ENCODE results near the gene KIF5B. TPM values are rescaled to one million over a fixed set of nuclear protein-coding genes. Genes with fewer than 3 reads are reported as not detected.
A peak's percentile ranks its signal among the peaks of the same experiment; 100 is the strongest.

Gene KIF5B
- total RNA-seq, result 100 to 1,000 TPM; 108 to 122 TPM
- 49.5 TPM for polyA plus RNA-seq (ENCODE audit: insufficient read depth, low read depth, low replicate concordance)
- long read RNA-seq, donor 1, full-length matches to known transcripts, result 4 of 73 reads
- long read RNA-seq, donor 1, partial matches to known transcripts, result 69 of 73 reads
- long read RNA-seq, donor 1, other reads (novel, unspliced or antisense), result 0 of 73 reads
- long read RNA-seq, donor 2, full-length matches to known transcripts, result 1 of 115 reads
- long read RNA-seq, donor 2, partial matches to known transcripts, result 114 of 115 reads
- long read RNA-seq, donor 2, other reads (novel, unspliced or antisense), result 0 of 115 reads

DNA sequence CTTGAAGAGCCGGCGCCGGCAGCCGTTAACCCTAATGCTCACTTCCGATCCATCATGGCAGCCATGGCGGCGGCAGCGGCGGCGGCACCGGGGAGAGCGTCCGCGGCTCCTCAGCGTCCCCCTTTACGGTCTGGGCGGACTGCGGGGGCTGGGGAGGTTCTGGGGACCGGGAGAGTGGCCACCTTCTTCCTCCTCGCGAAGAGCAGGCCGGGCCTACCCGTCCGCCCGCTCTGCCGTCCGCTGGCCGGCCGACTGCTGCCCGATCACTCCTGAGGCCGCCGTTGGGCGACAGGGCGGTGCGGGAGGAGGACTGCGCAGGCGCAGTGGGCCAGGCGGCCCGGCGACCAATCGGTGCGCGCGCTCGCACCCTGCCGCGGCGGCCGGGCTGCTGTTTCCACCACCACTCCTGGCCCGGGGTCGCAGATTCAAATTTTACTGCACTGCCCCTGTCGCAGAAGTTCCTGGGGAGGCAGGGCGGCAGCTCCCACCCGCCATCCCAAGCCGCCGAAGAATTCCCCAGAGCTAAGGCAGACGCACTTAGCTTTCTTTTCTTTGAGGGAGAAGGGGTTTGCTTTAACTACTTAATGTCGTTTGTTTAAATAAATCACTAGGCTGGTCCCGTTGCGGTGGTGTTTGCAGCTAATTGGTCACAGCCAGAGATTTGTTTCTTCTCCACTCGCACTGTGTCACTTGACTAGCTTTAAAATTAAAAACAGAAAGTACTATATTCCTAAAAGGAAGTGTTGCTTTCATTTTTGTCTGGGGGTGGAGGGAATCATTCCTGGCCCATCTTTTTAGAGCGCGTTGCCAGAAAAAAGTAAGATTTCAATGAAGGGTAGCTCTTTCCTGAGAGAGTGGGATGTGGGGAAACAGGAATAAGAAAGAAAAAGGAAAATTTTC is at the start of gene KIF5B:
KIF5B (minus strand) TSS at position 290 of the 900 bp plus-strand sequence. CDS start 452 bp downstream, outside the sequence.
- WGBS, 2 donors, result 1% methylated on average over 14 to 56 of the region's 63 CpGs
- intact Hi-C loops (cut with DNase I; ENCODE audit: low total_unique reads), result no loop called here

DNA sequence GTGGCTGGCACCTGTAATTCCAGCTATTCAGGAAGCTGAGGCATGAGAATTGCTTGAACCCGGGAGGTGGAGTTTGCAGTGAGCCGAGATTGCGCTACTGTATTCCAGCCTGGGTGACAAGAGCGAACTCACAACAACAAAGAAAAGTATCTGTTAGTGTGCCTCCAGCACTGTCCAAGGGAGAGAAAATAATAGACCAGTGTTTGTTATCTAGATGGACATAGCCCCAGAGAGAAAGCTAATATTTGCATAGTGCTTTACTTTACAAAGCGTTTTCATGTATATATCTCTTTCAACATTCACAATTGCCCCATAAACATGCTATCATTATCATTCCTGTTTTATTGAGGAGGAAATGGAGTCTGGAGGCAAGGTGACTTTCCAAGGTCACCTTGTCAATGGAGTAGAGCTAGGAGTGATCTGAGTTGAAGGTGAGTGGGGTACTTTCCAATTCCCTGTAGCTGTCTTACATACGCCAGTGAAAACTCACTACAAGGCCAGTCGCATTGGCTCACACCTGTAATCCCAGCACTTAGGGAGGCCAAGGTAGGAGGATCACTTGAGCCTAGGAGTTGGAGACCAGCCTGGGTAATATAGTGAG is 49.7 kb upstream of the KIF5B start:
- Histone ChIP-seq H3K4me3 (no peak overlapping the region), H3K27ac (no peak overlapping the region), H3K9me3 (no peaks in the 10 kb centered on the region), H3K4me1 (peaks cover 2% of the 10 kb centered on the region), H3K36me3 (ENCODE audit: low read depth, missing control alignments) (no peaks in the 10 kb centered on the region), H3K27me3 (no peaks in the 10 kb centered on the region)
- no peak for DNase-seq
- whole genome bisulfite sequencing, 2 donors, result 82 to 83% methylated on average over 6 to 7 of the region's 7 CpGs
- TF ChIP-seq POLR2A (IDR thresholded peaks at IDR 0.05), result no peak
- TF ChIP-seq, protein P1, sequence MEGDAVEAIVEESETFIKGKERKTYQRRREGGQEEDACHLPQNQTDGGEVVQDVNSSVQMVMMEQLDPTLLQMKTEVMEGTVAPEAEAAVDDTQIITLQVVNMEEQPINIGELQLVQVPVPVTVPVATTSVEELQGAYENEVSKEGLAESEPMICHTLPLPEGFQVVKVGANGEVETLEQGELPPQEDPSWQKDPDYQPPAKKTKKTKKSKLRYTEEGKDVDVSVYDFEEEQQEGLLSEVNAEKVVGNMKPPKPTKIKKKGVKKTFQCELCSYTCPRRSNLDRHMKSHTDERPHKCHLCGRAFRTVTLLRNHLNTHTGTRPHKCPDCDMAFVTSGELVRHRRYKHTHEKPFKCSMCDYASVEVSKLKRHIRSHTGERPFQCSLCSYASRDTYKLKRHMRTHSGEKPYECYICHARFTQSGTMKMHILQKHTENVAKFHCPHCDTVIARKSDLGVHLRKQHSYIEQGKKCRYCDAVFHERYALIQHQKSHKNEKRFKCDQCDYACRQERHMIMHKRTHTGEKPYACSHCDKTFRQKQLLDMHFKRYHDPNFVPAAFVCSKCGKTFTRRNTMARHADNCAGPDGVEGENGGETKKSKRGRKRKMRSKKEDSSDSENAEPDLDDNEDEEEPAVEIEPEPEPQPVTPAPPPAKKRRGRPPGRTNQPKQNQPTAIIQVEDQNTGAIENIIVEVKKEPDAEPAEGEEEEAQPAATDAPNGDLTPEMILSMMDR (IDR thresholded peaks at IDR 0.05), result no peak
- intact Hi-C loops (cut with DNase I; ENCODE audit: low total_unique reads), result no loop called here

More for the DNA sequence above, at the start of gene KIF5B:
- Histone ChIP-seq H3K27ac (peak within 1 kb of the TSS; percentile 98 to 99), H3K9me3 (no peaks in the 10 kb centered on the region), H3K36me3 (ENCODE audit: low read depth, missing control alignments) (no peaks in the 10 kb centered on the region), H3K4me3 (peak within 1 kb of the TSS; percentile 92 to 98), H3K4me1 (peaks cover 11% of the 10 kb centered on the region), H3K27me3 (no peaks in the 10 kb centered on the region)
- peak; percentile 92 for DNase-seq
- TF ChIP-seq POLR2A (IDR thresholded peaks at IDR 0.05), result peak; percentile 95
- TF ChIP-seq, protein P1 (IDR thresholded peaks at IDR 0.05), result no peak

DNA sequence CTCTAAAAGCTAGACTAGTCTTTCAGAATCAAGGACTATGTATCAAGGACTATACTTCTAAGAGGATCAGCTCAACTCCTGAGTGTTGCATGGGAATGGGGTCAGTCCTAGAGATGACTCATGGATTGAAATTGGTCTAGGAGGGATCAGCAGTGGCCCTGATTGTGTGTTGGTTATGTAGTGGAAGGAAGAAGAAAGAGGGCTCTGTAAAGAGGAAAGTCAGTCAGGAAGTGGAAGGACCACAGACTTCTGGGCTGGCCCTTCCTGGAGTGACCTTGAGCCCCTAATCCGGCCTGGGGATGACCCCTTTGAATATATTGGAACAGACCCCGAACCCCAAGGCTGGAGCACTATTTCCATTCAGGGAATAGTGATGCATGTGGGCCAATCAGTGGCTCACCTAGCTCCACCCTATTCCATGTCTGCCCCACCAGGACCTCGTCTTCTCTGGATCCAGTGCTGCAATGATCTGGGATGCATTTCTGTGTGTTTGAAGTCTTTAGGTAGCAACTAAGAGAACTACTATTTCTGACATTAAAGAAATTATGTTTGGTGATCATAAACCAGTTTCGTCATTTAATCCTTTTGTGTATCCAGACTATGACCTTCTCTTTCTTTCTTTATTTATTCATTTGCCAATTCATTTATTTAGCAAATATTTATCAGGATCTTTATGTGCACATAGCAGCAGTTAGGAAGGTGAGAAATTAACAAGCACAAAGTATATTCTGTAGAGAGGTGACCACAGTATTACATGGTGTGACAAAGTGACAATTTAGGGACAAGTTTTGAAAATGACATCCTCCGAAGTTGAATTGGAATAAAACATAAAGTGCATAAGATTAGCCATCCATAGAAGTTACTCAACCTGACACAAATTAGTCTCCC is 48.6 kb upstream of the KIF5B start:
- no peak for DNase-seq
- Histone ChIP-seq H3K27ac (no peak overlapping the region), H3K9me3 (no peaks in the 10 kb centered on the region), H3K27me3 (no peaks in the 10 kb centered on the region), H3K36me3 (ENCODE audit: low read depth, missing control alignments) (no peaks in the 10 kb centered on the region), H3K4me1 (peaks cover 2% of the 10 kb centered on the region), H3K4me3 (no peak overlapping the region)
- WGBS, 2 donors, result 72 to 78% methylated on average over 5 of the region's 5 CpGs
- intact Hi-C loops (cut with DNase I; ENCODE audit: low total_unique reads), result no loop called here
- TF ChIP-seq, protein P1 (IDR thresholded peaks at IDR 0.05), result no peak
- TF ChIP-seq POLR2A (IDR thresholded peaks at IDR 0.05), result no peak

DNA sequence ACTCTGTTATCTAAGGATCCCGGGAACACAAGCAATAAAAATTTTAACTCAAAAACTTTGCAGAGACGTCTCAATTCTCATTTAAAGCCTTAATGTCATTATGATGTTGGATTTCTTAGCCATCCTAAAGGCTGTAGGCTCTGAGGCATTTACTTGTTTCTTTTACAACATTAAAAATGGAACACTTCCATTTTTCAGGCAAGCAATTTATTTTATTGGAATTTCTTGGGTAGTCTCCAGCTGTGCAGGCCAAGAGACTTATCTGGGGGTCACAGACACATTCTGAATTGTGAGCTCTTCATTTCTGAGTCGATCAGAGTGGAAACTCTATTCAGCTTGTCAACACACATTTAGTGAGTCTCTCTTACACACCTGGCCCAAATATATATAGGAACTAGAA is 48.0 kb upstream of the KIF5B start:
- no peak for DNase-seq
- intact Hi-C loops (cut with DNase I; ENCODE audit: low total_unique reads), result no loop called here
- 42 to 47% methylated on average over 3 of the region's 3 CpGs for WGBS, 2 donors

More for the DNA sequence above, 48.0 kb upstream of the KIF5B start:
- no peak overlapping the region for H3K4me3 ChIP-seq
- no peak for TF ChIP-seq POLR2A (IDR thresholded peaks at IDR 0.05)
- TF ChIP-seq, protein P1 (IDR thresholded peaks at IDR 0.05), result no peak
- no peaks in the 10 kb centered on the region for H3K36me3 ChIP-seq (ENCODE audit: low read depth, missing control alignments)
- no peaks in the 10 kb centered on the region for H3K9me3 ChIP-seq
- peaks cover 2% of the 10 kb centered on the region for H3K4me1 ChIP-seq
- no peaks in the 10 kb centered on the region for H3K27me3 ChIP-seq
- H3K27ac ChIP-seq, result no peak overlapping the region

All from testis (tissue), 5 donors.